ENCODE measurements around the gene B3GNT7. TPM values are rescaled to one million over a fixed set of nuclear protein-coding genes. Genes with fewer than 3 reads are reported as not detected.

The B3GNT7 gene
- total and polyA plus RNA-seq, 7 donors = 2.9 to 40.9 (median 5.0) TPM

DNA sequence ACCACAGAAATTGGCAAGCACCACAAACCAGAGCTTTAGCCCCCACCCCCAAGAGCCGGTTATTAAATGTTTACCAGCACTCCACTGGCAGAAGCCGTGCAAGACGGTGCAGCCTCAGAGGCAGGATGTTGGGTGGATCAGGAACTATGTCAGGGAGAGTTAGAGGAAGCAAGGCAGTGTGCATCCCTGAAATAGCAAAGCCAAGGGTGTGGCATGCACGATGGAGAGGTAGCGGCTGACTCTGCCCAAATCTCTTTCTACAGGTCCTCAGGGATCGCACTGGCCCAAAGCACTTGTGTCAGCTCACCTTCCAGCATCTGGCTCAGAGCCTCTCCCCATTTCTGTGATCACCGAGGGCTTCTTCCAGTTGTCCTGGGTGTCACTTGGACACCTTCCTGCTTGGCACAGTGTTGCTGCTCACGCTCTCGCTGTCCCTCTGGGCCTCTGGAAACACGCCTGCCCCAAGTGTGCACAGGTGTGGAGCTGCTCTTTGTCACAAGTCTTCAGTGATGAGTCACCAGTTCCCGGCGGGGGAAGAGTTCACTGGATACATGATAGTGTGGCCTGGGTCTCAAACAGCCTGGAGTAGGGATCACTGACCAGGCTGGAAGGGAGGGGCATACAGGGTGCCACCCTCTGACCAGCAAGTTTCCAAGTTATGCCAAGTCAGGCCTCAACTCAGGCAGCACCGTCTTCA, 17.3 kb upstream of the B3GNT7 start:
- H3K27me3 ChIP-seq = no peaks in the 10 kb centered on the region
- no peaks in the 10 kb centered on the region for H3K4me1 ChIP-seq
- 28 to 64% methylated on average over 13 of the region's 13 CpGs for WGBS, 2 donors
- no peak for DNase-seq
- no peak overlapping the region for H3K4me3 ChIP-seq
- no peak overlapping the region for H3K27ac ChIP-seq
- no peaks in the 10 kb centered on the region for H3K36me3 ChIP-seq
- no peak for TF ChIP-seq POLR2AphosphoS5 (IDR thresholded peaks at IDR 0.05)
- H3K9me3 ChIP-seq = no peaks in the 10 kb centered on the region
- intact Hi-C loops (cut with DNase I) = no loop called here

DNA sequence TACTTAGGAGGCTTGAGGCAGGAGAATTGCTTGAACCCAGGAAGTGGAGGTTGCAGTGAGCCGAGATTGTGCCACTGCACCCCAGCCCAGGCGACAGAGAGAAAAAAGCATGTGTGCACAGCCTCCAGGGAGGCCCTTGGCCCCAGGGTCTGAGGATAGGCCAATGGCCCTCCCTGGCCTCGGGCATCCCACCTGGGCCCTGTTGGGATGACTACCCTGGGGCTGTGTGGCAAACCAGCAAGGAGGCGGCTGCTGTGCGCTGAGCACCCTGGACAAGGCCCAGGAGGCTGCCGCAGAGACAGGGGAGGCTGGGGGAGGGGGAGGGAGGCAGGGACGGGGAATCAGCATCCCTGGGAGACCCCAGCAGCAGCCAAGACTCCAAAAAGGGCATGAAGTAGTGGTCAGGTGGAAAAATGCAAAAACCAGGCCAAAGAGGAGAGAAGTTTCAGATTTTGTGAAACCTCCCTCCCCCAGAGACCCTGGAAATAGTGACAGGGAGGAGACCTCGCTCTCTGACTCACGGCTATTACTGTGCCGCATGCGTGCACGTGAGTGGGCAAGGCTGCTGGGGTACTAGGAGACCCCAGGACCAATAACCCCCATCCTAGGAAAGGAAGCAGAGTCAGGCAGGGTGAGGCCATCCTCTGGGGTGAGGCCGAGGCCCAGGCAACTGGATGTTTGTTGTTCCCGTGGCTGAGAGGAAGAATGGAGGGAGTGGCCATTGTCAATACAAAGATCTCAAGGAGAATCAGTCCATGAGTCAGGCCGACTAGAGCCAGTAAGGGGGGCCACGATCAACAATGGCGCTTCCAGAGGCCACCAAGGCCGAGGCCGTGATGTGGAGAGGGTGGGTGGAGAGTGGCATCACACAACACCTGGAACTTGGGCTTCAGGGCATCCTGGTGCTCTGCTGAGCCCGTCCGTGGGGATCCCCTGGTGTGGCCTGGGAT, 16.0 kb upstream of the B3GNT7 start:
- Histone ChIP-seq H3K27ac (no peak overlapping the region), H3K4me3 (no peak overlapping the region), H3K9me3 (no peaks in the 10 kb centered on the region), H3K27me3 (no peaks in the 10 kb centered on the region), H3K4me1 (no peaks in the 10 kb centered on the region), H3K36me3 (no peaks in the 10 kb centered on the region)
- intact Hi-C loops (cut with DNase I) = no loop called here
- WGBS, 2 donors = 51 to 79% methylated on average over 21 of the region's 21 CpGs
- no peak for DNase-seq
- TF ChIP-seq POLR2AphosphoS5 (IDR thresholded peaks at IDR 0.05) (no peak), EP300 (IDR thresholded peaks at IDR 0.05) (no peak), POLR2A (IDR thresholded peaks at IDR 0.05) (no peak)
- TF ChIP-seq, protein P1, sequence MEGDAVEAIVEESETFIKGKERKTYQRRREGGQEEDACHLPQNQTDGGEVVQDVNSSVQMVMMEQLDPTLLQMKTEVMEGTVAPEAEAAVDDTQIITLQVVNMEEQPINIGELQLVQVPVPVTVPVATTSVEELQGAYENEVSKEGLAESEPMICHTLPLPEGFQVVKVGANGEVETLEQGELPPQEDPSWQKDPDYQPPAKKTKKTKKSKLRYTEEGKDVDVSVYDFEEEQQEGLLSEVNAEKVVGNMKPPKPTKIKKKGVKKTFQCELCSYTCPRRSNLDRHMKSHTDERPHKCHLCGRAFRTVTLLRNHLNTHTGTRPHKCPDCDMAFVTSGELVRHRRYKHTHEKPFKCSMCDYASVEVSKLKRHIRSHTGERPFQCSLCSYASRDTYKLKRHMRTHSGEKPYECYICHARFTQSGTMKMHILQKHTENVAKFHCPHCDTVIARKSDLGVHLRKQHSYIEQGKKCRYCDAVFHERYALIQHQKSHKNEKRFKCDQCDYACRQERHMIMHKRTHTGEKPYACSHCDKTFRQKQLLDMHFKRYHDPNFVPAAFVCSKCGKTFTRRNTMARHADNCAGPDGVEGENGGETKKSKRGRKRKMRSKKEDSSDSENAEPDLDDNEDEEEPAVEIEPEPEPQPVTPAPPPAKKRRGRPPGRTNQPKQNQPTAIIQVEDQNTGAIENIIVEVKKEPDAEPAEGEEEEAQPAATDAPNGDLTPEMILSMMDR (IDR thresholded peaks at IDR 0.05) = no peak

GRCh38 chr2:231380307-231380706, 15.2 kb upstream of the B3GNT7 start:
- Histone ChIP-seq H3K4me3 (no peak overlapping the region), H3K4me1 (no peaks in the 10 kb centered on the region), H3K9me3 (no peaks in the 10 kb centered on the region), H3K27ac (no peak overlapping the region), H3K36me3 (no peaks in the 10 kb centered on the region), H3K27me3 (no peaks in the 10 kb centered on the region)
- TF ChIP-seq POLR2A (IDR thresholded peaks at IDR 0.05) (no peak), EP300 (IDR thresholded peaks at IDR 0.05) (no peak), POLR2AphosphoS5 (IDR thresholded peaks at IDR 0.05) (no peak)
- TF ChIP-seq, protein P1 (IDR thresholded peaks at IDR 0.05) = no peak
- intact Hi-C loops (cut with DNase I) = no loop called here
- 58 to 76% methylated on average over 10 of the region's 10 CpGs for WGBS, 2 donors
- no peak for DNase-seq

DNA sequence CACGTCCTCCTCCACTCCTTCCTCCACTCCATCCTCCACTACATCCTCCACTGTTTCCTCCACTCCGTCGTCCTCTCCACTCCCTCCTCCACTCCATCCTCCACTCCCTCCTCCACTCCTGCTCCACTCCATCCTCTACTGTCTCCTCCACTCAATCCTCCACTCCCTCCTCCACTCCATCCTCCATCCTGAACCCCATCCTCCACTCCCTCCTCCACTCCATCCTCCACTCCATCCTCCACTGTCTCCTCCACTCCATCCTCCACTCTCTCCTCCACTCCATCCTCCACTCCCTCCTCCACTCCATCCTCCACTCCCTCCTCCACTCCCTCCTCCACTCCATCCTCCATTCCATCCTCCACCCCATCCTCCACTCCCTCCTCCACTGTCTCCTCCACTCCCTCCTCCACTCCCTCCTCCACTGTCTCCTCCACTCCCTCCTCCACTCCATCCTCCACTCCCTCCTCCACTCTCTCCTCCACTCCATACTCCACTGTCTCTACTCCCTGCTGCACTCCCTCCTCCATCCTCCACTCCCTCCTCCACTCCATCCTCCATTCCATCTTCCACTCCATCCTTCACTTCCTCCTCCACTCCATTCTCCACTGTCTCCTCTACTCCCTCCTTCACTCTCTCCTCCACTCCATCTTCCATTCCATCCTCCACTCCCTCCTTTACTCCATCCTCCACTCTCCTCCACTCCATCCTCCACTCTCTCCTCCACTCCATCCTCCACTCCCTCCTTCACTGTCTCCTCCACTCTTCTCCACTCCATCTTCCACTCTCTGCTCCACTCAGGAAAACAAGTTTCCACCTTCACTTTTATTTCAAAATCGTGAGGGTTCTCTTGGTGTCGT, 14.3 kb upstream of the B3GNT7 start:
- no peaks in the 10 kb centered on the region for H3K36me3 ChIP-seq
- no peaks in the 10 kb centered on the region for H3K4me1 ChIP-seq
- H3K9me3 ChIP-seq = no peaks in the 10 kb centered on the region
- intact Hi-C loops (cut with DNase I) = no loop called here
- H3K4me3 ChIP-seq = no peak overlapping the region
- WGBS, 2 donors = 93 to 95% methylated on average over 5 of the region's 5 CpGs
- no peaks in the 10 kb centered on the region for H3K27me3 ChIP-seq
- no peak overlapping the region for H3K27ac ChIP-seq
- DNase-seq = no peak
- TF ChIP-seq, protein P1 (IDR thresholded peaks at IDR 0.05) = no peak
- TF ChIP-seq POLR2AphosphoS5 (IDR thresholded peaks at IDR 0.05) = no peak
- no peak for TF ChIP-seq EP300 (IDR thresholded peaks at IDR 0.05)
- TF ChIP-seq POLR2A (IDR thresholded peaks at IDR 0.05) = no peak
